GM18951 (cell line): ENCODE data around the gene ASB7.

ENCODE experiments used
- POLR2A ChIP-seq: IDR thresholded peaks from 4 replicates; pipeline ENCODE4 v1.6.1; 2011; ENCODE audit warnings: mild to moderate bottlenecking; ENCODE audit not compliant: insufficient read length, insufficient read depth; ENCODE audit errors: extremely low read depth
- in situ Hi-C: fragments of 300-500 bp; cut with MboI; formaldehyde crosslinking; loops from one replicate; pipeline ENCODE4 v1.12.0; 2022; ENCODE audit warnings: low sequenced_read_pairs, mixed read lengths, inconsistent platforms; ENCODE audit not compliant: unreplicated experiment

The ASB7 gene, protein sequence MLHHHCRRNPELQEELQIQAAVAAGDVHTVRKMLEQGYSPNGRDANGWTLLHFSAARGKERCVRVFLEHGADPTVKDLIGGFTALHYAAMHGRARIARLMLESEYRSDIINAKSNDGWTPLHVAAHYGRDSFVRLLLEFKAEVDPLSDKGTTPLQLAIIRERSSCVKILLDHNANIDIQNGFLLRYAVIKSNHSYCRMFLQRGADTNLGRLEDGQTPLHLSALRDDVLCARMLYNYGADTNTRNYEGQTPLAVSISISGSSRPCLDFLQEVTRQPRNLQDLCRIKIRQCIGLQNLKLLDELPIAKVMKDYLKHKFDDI

DNA sequence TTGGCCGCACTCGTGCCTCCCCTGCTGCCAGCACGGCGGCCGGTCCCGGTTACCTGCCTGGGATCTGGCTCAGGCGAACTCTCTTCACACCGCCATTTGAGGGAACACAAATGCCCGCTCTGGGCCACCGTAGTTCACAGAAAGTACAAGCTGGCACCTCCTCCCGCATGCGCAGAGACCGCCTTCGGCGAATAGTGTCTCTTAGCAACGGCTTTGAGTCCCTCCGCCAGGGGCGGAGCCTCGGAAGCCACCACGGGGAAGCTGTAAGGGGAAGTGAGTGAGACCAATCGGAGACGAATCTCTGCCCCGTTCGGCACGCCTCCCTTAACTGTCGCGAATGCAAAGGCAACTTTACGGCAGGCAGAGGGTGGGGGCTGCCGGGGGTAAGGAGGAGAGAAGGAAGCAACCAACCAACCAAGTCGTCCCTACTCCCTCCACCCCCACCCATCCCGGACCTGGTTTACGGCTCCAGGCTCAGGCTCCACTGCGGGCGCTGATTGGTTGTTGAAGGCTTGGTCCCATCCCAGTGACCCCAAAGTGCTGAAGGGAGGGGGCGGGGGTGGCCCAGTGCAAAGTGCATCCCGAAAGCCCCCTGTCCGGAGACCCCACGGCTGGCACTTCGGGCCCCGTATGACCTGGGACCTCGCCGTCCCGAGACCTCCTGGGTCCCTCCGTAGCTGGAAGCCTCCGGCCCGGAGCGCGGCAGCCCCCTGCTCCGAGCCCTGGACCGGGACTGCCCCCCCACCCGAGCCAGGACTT lies at the start of gene ASB7, which contains the start of gene LINS1:
Gene ASB7, plus strand, starts transcription at position 526 of the 759 bp plus-strand sequence. CDS start 9,628 bp downstream, outside the sequence.
Gene LINS1, minus strand, starts transcription at position 121 of the 759 bp plus-strand sequence. CDS start 21,342 bp downstream, outside the sequence.
- TF ChIP-seq POLR2A = peak; percentile 58
- in situ Hi-C loops = loop anchor here (25.0 kb wide), 1 partner anchor 660 kb away; the partner anchor contains the start of gene CHSY1

DNA sequence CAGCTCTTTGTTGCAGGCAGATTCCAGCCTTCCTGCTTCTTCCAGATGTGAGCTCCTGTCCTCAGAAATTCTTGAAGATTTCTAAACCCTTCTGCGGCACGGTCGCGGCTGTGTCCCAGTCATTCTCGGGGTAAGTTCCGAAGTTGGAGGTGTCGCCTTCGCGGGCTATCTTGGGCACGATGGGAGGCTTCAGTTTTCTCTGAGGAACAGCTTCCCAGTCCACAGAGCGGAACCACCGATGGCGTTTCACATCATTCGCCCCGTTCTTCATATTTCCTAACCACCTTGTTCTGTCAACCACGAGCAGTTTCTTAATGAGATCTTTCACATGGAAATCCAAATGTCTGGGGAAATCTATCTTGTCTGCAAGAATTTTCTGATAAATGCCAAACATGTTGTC lies 48.9 kb upstream of the ASB7 start:
- no peak for TF ChIP-seq POLR2A
- in situ Hi-C loops = no loop called here

DNA sequence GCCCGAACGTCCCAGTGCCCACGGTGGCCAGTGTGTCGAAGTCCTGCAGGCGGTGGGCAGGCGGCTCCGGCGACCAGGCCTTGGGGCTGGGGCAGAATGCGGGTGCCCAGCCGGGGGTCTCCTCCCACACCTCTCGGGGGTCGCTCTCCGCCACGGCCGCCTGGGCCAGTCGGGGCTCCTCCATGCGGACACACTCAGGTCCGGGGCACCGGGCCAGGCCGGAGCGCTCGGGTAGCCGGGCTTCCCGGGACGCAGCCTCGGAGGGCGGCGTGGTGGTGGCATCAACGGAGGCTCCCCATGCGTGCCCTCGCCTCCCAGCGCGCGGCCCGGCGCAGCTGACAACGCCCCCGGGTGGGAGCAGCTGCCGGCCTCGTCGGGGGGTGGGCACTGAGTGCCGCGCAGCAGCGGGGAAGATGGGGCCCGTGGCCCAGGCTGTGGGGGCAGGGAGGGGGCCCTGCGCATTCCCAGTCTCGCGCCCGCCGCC lies 43.6 kb upstream of the ASB7 start:
- in situ Hi-C loops = no loop called here
- no peak for TF ChIP-seq POLR2A

DNA sequence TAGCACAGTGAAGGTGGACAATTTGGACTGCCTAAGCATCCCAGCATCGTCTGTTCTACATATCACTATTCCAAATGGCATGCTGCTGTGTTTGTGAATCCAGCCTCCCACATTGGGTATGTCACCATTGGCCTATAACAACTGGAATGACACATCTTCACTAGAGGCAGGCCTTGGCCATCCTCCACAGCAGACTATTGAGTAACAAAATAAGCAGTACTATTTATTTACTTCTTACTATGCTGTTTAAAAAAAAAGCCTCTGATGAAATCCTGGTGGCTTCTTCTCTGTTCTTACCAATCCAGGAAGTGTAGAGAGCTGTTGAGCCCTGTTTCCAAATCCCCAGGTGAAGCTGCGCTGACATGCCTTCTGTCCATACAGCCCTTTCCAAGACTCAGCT lies 43.1 kb upstream of the ASB7 start:
- no peak for TF ChIP-seq POLR2A
- in situ Hi-C loops = no loop called here

DNA sequence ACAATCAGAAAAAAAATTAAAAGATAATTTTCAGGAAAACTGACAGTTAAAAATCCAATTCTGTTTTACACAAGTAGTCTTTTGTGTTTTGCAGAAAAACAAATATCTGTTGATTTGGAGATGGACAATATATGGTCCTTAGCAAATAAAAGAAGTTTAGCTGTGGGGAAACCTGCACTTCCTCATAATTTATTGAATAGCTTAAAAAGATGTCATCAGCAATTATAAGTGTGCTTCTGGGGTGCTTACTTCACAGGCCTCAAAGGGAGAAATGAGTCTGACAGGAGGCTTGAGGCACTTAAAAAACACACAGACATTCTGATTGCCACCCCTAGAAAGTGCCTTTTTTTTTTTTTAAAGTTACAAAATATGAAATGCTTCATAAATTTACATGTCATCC lies 42.1 kb upstream of the ASB7 start:
- in situ Hi-C loops = no loop called here
- no peak for TF ChIP-seq POLR2A

DNA sequence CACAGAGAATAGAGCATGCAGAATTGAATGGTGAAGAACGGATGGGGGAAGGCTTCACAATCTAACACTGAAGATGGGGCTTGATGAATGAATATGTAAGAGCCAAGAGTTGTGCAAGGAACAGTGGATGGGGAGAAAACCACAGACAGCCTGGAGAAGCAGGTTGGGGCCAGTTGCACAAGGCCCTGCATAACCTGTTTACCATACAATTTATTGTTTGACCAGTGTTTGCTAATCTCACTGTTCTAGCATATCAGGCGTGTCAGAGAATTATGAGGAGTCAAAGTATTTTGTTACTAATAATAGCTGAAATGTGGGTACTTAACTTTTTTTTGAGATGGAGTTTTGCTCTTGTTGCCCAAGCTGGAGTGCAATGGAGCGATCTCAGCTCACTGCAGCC lies 36.8 kb upstream of the ASB7 start:
- TF ChIP-seq POLR2A = no peak
- in situ Hi-C loops = no loop called here

DNA sequence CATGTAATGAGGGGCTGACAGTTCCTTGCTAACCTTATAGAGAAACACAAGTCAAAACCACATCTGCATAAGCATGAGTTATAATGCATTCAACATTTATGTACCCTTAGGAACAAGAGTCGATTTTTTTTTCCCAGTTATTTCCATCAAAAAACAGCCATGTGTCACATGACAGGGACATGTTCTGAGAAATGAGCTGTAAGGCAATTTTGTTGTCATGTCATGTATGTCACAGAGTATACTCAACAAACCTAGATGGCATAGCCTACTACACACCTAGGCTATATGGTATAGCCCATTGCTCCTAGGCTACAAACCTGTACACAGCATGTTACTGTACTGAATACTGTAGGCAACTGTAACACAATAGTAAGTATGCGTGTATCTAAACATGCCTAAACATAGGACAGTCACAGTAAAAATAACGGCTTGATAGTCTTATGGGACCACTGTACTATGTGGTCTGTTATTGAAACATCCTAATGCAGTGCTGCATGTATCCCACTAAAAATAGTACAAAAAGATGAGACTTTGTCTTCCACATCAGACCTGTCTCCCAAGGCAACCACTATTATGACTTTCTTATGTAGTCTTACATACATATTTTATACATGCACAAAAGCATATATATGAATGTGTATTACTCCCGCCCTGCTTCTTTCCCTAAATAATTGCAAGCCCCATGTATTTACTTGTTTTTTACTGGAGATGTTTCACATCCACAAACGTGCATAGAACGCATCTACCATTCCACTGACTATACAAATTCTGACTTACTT lies 35.4 kb upstream of the ASB7 start:
- in situ Hi-C loops = no loop called here
- no peak for TF ChIP-seq POLR2A

DNA sequence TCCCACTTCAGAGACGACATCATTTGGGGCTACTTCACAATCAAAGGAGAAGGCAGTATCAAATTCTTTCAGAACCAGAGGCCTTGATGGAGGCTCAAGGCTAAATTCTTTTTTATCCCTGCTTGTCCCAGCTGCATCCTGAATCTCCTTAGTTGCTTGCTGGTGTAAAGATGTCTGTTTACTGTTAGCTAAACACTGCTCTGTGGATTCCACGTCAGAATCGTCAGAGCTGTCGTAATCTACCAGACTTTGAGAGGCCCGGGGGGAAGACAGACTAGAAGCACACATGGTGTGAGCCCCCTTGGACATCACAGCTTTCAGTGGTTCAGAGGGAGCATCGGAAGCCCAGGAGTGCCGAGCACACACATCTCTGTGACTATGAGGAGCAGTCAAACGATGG lies 33.0 kb upstream of the ASB7 start:
- no peak for TF ChIP-seq POLR2A
- in situ Hi-C loops = no loop called here

DNA sequence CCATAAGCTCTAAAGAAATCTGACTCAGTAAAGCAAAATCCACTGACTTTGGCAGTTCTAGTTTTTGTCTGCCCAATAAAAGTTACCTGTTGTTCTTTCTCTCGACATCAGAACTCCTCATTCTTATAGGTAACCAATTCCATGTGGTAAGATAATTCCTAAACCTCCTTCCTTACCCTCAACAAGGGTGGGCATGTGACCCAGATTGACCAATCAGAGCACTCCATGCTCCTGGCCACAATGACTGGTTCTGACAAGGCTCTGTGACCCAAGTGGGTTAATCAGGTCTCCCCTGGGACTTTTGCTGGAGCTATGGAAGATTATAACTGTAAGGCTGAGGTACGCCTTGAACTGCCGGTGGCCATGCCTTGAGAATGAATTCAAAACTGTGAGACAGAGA lies 32.1 kb upstream of the ASB7 start:
- TF ChIP-seq POLR2A = no peak
- in situ Hi-C loops = no loop called here

DNA sequence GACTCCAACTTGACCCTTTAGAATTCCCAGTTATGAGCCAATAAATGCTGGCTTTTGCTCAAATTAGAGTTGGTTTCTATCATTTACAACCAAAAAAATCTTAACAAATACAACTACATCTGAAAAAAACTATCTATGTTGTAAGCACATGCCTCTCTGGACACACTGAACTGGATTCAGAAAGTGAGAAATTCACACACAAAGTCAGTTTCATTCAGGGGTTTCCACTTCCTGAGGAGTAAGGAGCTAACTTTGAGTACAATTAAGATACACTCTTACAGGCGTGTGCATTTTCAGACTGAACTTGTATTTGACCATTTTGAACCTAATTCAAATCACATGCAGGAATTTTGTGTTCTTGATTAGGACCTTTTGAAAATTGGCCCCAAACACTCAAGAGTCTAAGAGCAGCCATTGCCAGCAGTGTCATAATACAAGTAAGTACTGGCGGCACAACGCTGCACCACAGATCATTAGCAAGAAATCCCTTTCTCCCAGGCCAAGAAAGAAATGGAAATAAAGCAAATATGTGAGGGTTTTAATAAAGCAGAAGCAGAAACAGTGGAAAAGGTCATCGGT lies 31.6 kb upstream of the ASB7 start:
- in situ Hi-C loops = no loop called here
- TF ChIP-seq POLR2A = no peak

DNA sequence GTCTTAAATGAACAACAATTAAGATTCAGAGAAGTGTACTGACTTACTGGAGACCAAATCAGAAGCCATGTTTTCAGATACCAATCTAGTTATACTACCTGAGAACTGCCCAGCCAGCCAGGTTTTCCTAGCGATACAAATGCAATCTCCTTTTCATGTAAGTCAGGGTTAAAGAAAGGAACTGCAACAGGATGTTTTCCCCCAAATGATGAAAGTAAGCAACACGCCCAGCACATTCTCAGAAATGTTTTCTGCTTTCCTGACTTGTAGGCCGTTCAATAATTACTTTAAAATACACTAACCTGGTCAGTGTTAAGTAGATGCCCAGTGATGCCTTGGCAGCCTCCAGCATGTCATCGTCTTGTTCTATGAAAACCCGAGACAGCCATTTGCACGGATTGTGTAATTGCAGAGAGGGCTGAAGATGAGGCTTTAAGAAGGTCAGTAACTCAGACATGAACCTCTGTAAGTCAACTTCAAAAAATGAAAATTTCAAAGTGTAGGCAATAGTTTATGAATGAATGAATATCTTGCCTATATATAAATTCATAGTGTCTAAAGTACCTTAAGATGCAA lies 30.7 kb upstream of the ASB7 start:
- in situ Hi-C loops = no loop called here
- no peak for TF ChIP-seq POLR2A

DNA sequence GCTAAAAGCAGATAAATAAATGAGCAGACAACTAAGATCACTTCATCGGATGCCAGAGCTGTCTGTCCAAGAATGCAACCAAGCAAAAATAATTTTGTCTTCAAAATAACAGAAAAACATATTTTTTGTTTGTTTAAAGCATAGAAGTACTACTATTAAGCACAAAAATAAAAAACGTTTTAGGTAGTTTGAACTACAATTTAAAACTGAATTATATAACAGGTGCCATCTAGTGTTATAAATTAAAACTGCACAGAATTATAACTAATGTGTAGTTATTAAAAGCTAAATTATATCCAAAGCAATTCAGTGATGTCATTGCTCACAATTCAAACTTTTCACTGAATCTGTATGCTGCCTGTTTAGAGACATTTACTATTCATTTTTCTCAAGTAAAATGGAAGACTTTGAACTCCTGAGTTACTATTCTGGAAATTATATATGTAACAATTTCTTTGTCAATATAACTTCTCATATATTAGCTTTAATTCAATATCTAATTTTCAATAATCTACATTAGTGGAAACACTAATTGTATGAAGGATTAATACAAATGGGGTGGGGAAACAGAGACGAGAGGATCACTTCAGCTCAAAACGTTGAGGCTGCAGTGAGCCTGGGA lies 29.9 kb upstream of the ASB7 start:
- in situ Hi-C loops = no loop called here
- TF ChIP-seq POLR2A = no peak
